Ishikawa (cell line): ENCODE results near the gene PPT1.

Source experiments
- EGR1 ChIP-seq: IDR thresholded peaks from 2 replicates; pipeline ENCODE4 v1.6.1; 2012
- EP300 ChIP-seq: IDR thresholded peaks from 2 replicates; pipeline ENCODE4 v1.6.1; 2012; ENCODE audit warnings: borderline replicate concordance
- RAD21 ChIP-seq: IDR thresholded peaks from 2 replicates; pipeline ENCODE4 v1.6.1; 2012; ENCODE audit warnings: low read depth
- TEAD4 ChIP-seq: IDR thresholded peaks from 2 replicates; pipeline ENCODE4 v1.6.1; 2012
- ZBTB7A ChIP-seq: IDR thresholded peaks from 2 replicates; pipeline ENCODE4 v1.6.1; 2012; ENCODE audit warnings: low read depth
- TF ChIP-seq, protein P1 (sequence below): IDR thresholded peaks from 2 replicates; pipeline ENCODE4 v1.6.1; 2012; ENCODE audit warnings: low read depth, mild to moderate bottlenecking

- TF ChIP-seq EP300 (no peak), ZBTB7A (no peak), EGR1 (no peak), RAD21 (no peak), TEAD4 (no peak)
- TF ChIP-seq, protein P1, sequence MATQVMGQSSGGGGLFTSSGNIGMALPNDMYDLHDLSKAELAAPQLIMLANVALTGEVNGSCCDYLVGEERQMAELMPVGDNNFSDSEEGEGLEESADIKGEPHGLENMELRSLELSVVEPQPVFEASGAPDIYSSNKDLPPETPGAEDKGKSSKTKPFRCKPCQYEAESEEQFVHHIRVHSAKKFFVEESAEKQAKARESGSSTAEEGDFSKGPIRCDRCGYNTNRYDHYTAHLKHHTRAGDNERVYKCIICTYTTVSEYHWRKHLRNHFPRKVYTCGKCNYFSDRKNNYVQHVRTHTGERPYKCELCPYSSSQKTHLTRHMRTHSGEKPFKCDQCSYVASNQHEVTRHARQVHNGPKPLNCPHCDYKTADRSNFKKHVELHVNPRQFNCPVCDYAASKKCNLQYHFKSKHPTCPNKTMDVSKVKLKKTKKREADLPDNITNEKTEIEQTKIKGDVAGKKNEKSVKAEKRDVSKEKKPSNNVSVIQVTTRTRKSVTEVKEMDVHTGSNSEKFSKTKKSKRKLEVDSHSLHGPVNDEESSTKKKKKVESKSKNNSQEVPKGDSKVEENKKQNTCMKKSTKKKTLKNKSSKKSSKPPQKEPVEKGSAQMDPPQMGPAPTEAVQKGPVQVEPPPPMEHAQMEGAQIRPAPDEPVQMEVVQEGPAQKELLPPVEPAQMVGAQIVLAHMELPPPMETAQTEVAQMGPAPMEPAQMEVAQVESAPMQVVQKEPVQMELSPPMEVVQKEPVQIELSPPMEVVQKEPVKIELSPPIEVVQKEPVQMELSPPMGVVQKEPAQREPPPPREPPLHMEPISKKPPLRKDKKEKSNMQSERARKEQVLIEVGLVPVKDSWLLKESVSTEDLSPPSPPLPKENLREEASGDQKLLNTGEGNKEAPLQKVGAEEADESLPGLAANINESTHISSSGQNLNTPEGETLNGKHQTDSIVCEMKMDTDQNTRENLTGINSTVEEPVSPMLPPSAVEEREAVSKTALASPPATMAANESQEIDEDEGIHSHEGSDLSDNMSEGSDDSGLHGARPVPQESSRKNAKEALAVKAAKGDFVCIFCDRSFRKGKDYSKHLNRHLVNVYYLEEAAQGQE = no peak
Observed at GRCh38 chr1:40047769-40048168, 49.3 kb downstream of the PPT1 start.
